Skeletal muscle satellite cell (primary cell): Measurements from ENCODE around the gene OTUD3.

Experiments used
- H3K27me3 ChIP-seq: 2 replicates; pipeline ENCODE4 v1.7.0; 2013; ENCODE audit warnings: low read length; ENCODE audit not compliant: control insufficient read depth, insufficient read depth
- H3K36me3 ChIP-seq: 2 replicates; pipeline ENCODE4 v1.7.0; 2013; ENCODE audit warnings: mild to moderate bottlenecking, control low read depth, low read length; ENCODE audit not compliant: insufficient read depth
- H3K4me1 ChIP-seq: 2 replicates; pipeline ENCODE4 v1.7.0; 2013; ENCODE audit warnings: low read length; ENCODE audit not compliant: control insufficient read depth, insufficient read depth
- H3K4me2 ChIP-seq: 2 replicates; pipeline ENCODE4 v1.7.0; 2013; ENCODE audit warnings: mild to moderate bottlenecking, low read length
- H3K4me3 ChIP-seq: 2 replicates; pipeline ENCODE4 v1.7.0; 2013; ENCODE audit warnings: low read length
- H3K9ac ChIP-seq: 2 replicates; pipeline ENCODE4 v1.7.0; 2013; ENCODE audit warnings: mild to moderate bottlenecking, low read depth, low read length, moderate library complexity
- H3K9me3 ChIP-seq: replicated peaks from 2 replicates; pipeline ENCODE4 v1.7.0; 2013; ENCODE audit warnings: mild to moderate bottlenecking, control low read depth, low read length

Gene OTUD3

GRCh38 chr1:19938472-19938871, 56.3 kb downstream of the OTUD3 start:
- Histone ChIP-seq H3K4me3 (no peak overlapping the region), H3K9ac (no peak overlapping the region), H3K9me3 (no peaks in the 10 kb centered on the region)

GRCh38 chr1:19940486-19941205, 58.5 kb downstream of the OTUD3 start:
- Histone ChIP-seq H3K9me3 (no peaks in the 10 kb centered on the region), H3K4me1 (no peaks in the 10 kb centered on the region), H3K36me3 (no peaks in the 10 kb centered on the region), H3K9ac (no peak overlapping the region), H3K4me3 (no peak overlapping the region), H3K27me3 (peaks cover 7% of the 10 kb centered on the region), H3K4me2 (no peak overlapping the region)

More at GRCh38 chr1:19938472-19938871, 56.3 kb downstream of the OTUD3 start:
- peaks cover 4% of the 10 kb centered on the region for H3K27me3 ChIP-seq
- no peak overlapping the region for H3K4me2 ChIP-seq
- no peaks in the 10 kb centered on the region for H3K36me3 ChIP-seq
- H3K4me1 ChIP-seq: no peaks in the 10 kb centered on the region

- Histone ChIP-seq H3K27me3 (peaks cover 10% of the 10 kb centered on the region), H3K36me3 (no peaks in the 10 kb centered on the region), H3K4me1 (no peaks in the 10 kb centered on the region), H3K9me3 (no peaks in the 10 kb centered on the region), H3K4me2 (no peak overlapping the region), H3K4me3 (no peak overlapping the region), H3K9ac (no peak overlapping the region)
These were observed 59.0 kb downstream of the OTUD3 start for GRCh38 chr1:19941206-19941568.

- no peaks in the 10 kb centered on the region for H3K36me3 ChIP-seq
- no peak overlapping the region for H3K9ac ChIP-seq
- no peaks in the 10 kb centered on the region for H3K9me3 ChIP-seq
- H3K27me3 ChIP-seq: peaks cover 14% of the 10 kb centered on the region
- H3K4me2 ChIP-seq: no peak overlapping the region
- H3K4me1 ChIP-seq: no peaks in the 10 kb centered on the region
- no peak overlapping the region for H3K4me3 ChIP-seq
These were observed 59.9 kb downstream of the OTUD3 start for GRCh38 chr1:19942088-19942487.

- H3K4me3 ChIP-seq: no peak overlapping the region
- H3K4me1 ChIP-seq: no peaks in the 10 kb centered on the region
- H3K4me2 ChIP-seq: no peak overlapping the region
- no peak overlapping the region for H3K9ac ChIP-seq
- no peaks in the 10 kb centered on the region for H3K36me3 ChIP-seq
- H3K27me3 ChIP-seq: peaks cover 14% of the 10 kb centered on the region
- no peaks in the 10 kb centered on the region for H3K9me3 ChIP-seq
These were observed 60.5 kb downstream of the OTUD3 start for GRCh38 chr1:19942657-19943056.

- Histone ChIP-seq H3K4me2 (no peak overlapping the region), H3K9me3 (no peaks in the 10 kb centered on the region), H3K27me3 (peaks cover 18% of the 10 kb centered on the region), H3K36me3 (no peaks in the 10 kb centered on the region), H3K4me3 (no peak overlapping the region), H3K9ac (no peak overlapping the region), H3K4me1 (peaks cover 2% of the 10 kb centered on the region)
These were observed 63.7 kb downstream of the OTUD3 start for GRCh38 chr1:19945914-19946313.

- no peak overlapping the region for H3K4me2 ChIP-seq
- H3K27me3 ChIP-seq: peaks cover 18% of the 10 kb centered on the region
- H3K9ac ChIP-seq: no peak overlapping the region
- H3K36me3 ChIP-seq: no peaks in the 10 kb centered on the region
- H3K9me3 ChIP-seq: no peaks in the 10 kb centered on the region
- peaks cover 2% of the 10 kb centered on the region for H3K4me1 ChIP-seq
- no peak overlapping the region for H3K4me3 ChIP-seq
These were observed 64.1 kb downstream of the OTUD3 start for GRCh38 chr1:19946331-19946751.

GRCh38 chr1:19946971-19947370, 64.8 kb downstream of the OTUD3 start:
- Histone ChIP-seq H3K9ac (no peak overlapping the region), H3K27me3 (peaks cover 17% of the 10 kb centered on the region), H3K4me2 (no peak overlapping the region)

GRCh38 chr1:19949016-19949415, 66.8 kb downstream of the OTUD3 start:
- Histone ChIP-seq H3K9ac (no peak overlapping the region), H3K4me2 (no peak overlapping the region), H3K4me3 (no peak overlapping the region), H3K9me3 (no peaks in the 10 kb centered on the region), H3K4me1 (peaks cover 2% of the 10 kb centered on the region), H3K36me3 (no peaks in the 10 kb centered on the region), H3K27me3 (peaks cover 22% of the 10 kb centered on the region)

More at GRCh38 chr1:19946971-19947370, 64.8 kb downstream of the OTUD3 start:
- Histone ChIP-seq H3K4me3 (no peak overlapping the region), H3K36me3 (no peaks in the 10 kb centered on the region), H3K4me1 (peaks cover 2% of the 10 kb centered on the region), H3K9me3 (no peaks in the 10 kb centered on the region)

GRCh38 chr1:19954059-19954458, 71.9 kb downstream of the OTUD3 start:
- H3K4me2 ChIP-seq: no peak overlapping the region
- H3K4me1 ChIP-seq: no peaks in the 10 kb centered on the region
- H3K9me3 ChIP-seq: no peaks in the 10 kb centered on the region
- no peak overlapping the region for H3K9ac ChIP-seq
- no peaks in the 10 kb centered on the region for H3K36me3 ChIP-seq
- H3K4me3 ChIP-seq: no peak overlapping the region
- H3K27me3 ChIP-seq: peaks cover 50% of the 10 kb centered on the region

GRCh38 chr1:19955534-19956170, 73.5 kb downstream of the OTUD3 start:
- no peaks in the 10 kb centered on the region for H3K4me1 ChIP-seq
- H3K9ac ChIP-seq: no peak overlapping the region
- H3K4me3 ChIP-seq: no peak overlapping the region
- H3K27me3 ChIP-seq: peaks cover 54% of the 10 kb centered on the region
- H3K9me3 ChIP-seq: no peaks in the 10 kb centered on the region
- H3K4me2 ChIP-seq: no peak overlapping the region
- no peaks in the 10 kb centered on the region for H3K36me3 ChIP-seq

- Histone ChIP-seq H3K9ac (no peak overlapping the region), H3K27me3 (peaks cover 50% of the 10 kb centered on the region), H3K4me2 (no peak overlapping the region), H3K4me1 (no peaks in the 10 kb centered on the region), H3K4me3 (no peak overlapping the region), H3K9me3 (no peaks in the 10 kb centered on the region), H3K36me3 (no peaks in the 10 kb centered on the region)
These were observed 75.6 kb downstream of the OTUD3 start for GRCh38 chr1:19957779-19958178.
